Lower leg skin (tissue), 4 donors: ENCODE results near the gene CITED4. TPM values are rescaled to one million over a fixed set of nuclear protein-coding genes. Genes with fewer than 3 reads are reported as not detected.

ENCODE experiments used
- DNase-seq, 2 donors: peaks; one replicate each; pipeline ENCODE4 v3.0.0-alpha.2; 2019; ENCODE audit warnings: low spot score in 2 of 2
- H3K4me3 ChIP-seq: fragments of 200-600 bp; sonication (generic); 2 replicates; pipeline ENCODE4 v1.5.1; 2017; ENCODE audit warnings: mild to moderate bottlenecking, low read depth; ENCODE audit not compliant: poor library complexity, severe bottlenecking
- CTCF ChIP-seq, 3 donors: fragments of 450-650 bp; IDR thresholded peaks; one replicate each; pipeline ENCODE4 v1.5.1; 2016; ENCODE audit warnings: antibody characterized with exemption in 3 of 3, mild to moderate bottlenecking in 3 of 3, moderate library complexity in 2 of 3
- POLR2A ChIP-seq, 2 donors: fragments of 450-650 bp; IDR thresholded peaks; one replicate each; pipeline ENCODE4 v1.6.1; 2016 to 2017; ENCODE audit warnings: antibody characterized with exemption in 2 of 2, mild to moderate bottlenecking in 1 of 2, moderate library complexity in 1 of 2
- WGBS, 2 donors: methylation state at CpG; one replicate each; pipeline ENCODE4 v1.1.5; 2018; 5-methylcytosine and 5-hydroxymethylcytosine counted together
- intact Hi-C: fragments of 100-400 bp; cut with DNase I; formaldehyde crosslinking; loops from one replicate; pipeline ENCODE4 v1.15.0; 2023; ENCODE audit warnings: low total_unique reads
- total RNA-seq, 4 donors: library from RNA; depleted of rRNA; stranded (reverse); fragments of >200 nt; gene quantifications; one replicate each; pipeline ENCODE4 v1.1.0, GENCODE V29; 2016

Gene CITED4
- total RNA-seq, 4 donors from 2014 or later: 135 to 172 (median 150) TPM

- H3K4me3 ChIP-seq: no peak overlapping the region
- WGBS, 2 donors: 46 to 61% methylated on average over 5 of the region's 5 CpGs
- intact Hi-C loops: no loop called here
- no peak for DNase-seq
- TF ChIP-seq CTCF (IDR thresholded peaks at IDR 0.05) (no peak), POLR2A (IDR thresholded peaks at IDR 0.05) (no peak)
Measured at GRCh38 chr1:40825996-40826395, 36.2 kb downstream of the CITED4 start.

- WGBS, 2 donors: 81 to 84% methylated on average over 2 to 3 of the region's 3 CpGs
- DNase-seq: no peak
- TF ChIP-seq CTCF (IDR thresholded peaks at IDR 0.05) (no peak), POLR2A (IDR thresholded peaks at IDR 0.05) (no peak)
- intact Hi-C loops: no loop called here
- no peak overlapping the region for H3K4me3 ChIP-seq
Measured at GRCh38 chr1:40825435-40825788, 36.8 kb downstream of the CITED4 start.

GRCh38 chr1:40824591-40825434 is 37.4 kb downstream of the CITED4 start:
- H3K4me3 ChIP-seq: no peak overlapping the region
- intact Hi-C loops: no loop called here
- DNase-seq: no peak
- 81 to 85% methylated on average over 18 of the region's 18 CpGs for WGBS, 2 donors
- TF ChIP-seq POLR2A (IDR thresholded peaks at IDR 0.05): no peak
- TF ChIP-seq CTCF (IDR thresholded peaks at IDR 0.05): no peak

- TF ChIP-seq CTCF (IDR thresholded peaks at IDR 0.05) (no peak), POLR2A (IDR thresholded peaks at IDR 0.05) (no peak)
- DNase-seq: no peak
- WGBS, 2 donors: 87 to 95% methylated on average over 8 to 17 of the region's 17 CpGs
- intact Hi-C loops: no loop called here
- H3K4me3 ChIP-seq: no peak overlapping the region
Measured at GRCh38 chr1:40823983-40824382, 38.2 kb downstream of the CITED4 start.

- TF ChIP-seq POLR2A (IDR thresholded peaks at IDR 0.05): no peak
- TF ChIP-seq CTCF (IDR thresholded peaks at IDR 0.05): no peak
- no peak for DNase-seq
- no peak overlapping the region for H3K4me3 ChIP-seq
- intact Hi-C loops: no loop called here
- WGBS, 2 donors: 85 to 88% methylated on average over 4 of the region's 4 CpGs
Measured at GRCh38 chr1:40823345-40823744, 38.8 kb downstream of the CITED4 start.

GRCh38 chr1:40822890-40823289 is 39.3 kb downstream of the CITED4 start:
- TF ChIP-seq POLR2A (IDR thresholded peaks at IDR 0.05): no peak
- no peak for TF ChIP-seq CTCF (IDR thresholded peaks at IDR 0.05)
- WGBS, 2 donors: 84 to 92% methylated on average over 12 of the region's 12 CpGs
- no peak overlapping the region for H3K4me3 ChIP-seq
- intact Hi-C loops: no loop called here
- DNase-seq: no peak
